ENCODE results near the gene ZDHHC14.

ZDHHC14 gene

GRCh38 chr6:157379656-157380457, 1.1 kb upstream of the ZDHHC14 start:
- Histone ChIP-seq H3K27ac (ENCODE audit: low read length) (peak overlapping the region; percentile 82), H3K36me3 (replicated peaks; ENCODE audit: insufficient read depth, low read length) (no peaks in the 10 kb centered on the region), H3K9ac (ENCODE audit: low read length) (peak overlapping the region; percentile 97), H3F3A (ENCODE audit: insufficient read depth, low read length) (peaks cover 9% of the 10 kb centered on the region), H3K27me3 (replicated peaks; ENCODE audit: insufficient read depth, low read length) (no peaks in the 10 kb centered on the region), H3K9me2 (replicated peaks; ENCODE audit: insufficient read depth, low read length) (no peaks in the 10 kb centered on the region), H3K4me2 (ENCODE audit: low read depth, low read length) (peak overlapping the region; percentile 89), H3K79me2 (ENCODE audit: low read length) (peaks cover 27% of the 10 kb centered on the region), H3K9me3 (replicated peaks; ENCODE audit: insufficient read depth, low read length) (no peaks in the 10 kb centered on the region), H3K4me1 (ENCODE audit: low read length) (peaks cover 24% of the 10 kb centered on the region), H2AFZ (ENCODE audit: low read length) (peak overlapping the region; percentile 23; the same call in 1 of the 2 replicates), H4K20me1 (ENCODE audit: insufficient read depth, low read length) (no peaks in the 10 kb centered on the region), H3K4me3 (ENCODE audit: low read length) (peak overlapping the region; percentile 75)
- peak; percentile 82 for DNase-seq
- no peak for TF ChIP-seq EZH2 (optimal IDR thresholded peaks at IDR 0.05; ENCODE audit: low read depth, low read length)
- TF ChIP-seq EZH2phosphoT487 (IDR thresholded peaks at IDR 0.05; ENCODE audit: low read length) = no peak
- no peak for TF ChIP-seq CTCF (IDR thresholded peaks at IDR 0.05; ENCODE audit: low read length)

- Histone ChIP-seq H3K4me3 (ENCODE audit: low read length) (peak overlapping the region; percentile 75), H3K79me2 (ENCODE audit: low read length) (peaks cover 27% of the 10 kb centered on the region), H3K36me3 (replicated peaks; ENCODE audit: insufficient read depth, low read length) (no peaks in the 10 kb centered on the region), H3K4me2 (ENCODE audit: low read depth, low read length) (peak overlapping the region; percentile 89; the same call in 1 of the 2 replicates), H3K4me1 (ENCODE audit: low read length) (peaks cover 24% of the 10 kb centered on the region), H3K9ac (ENCODE audit: low read length) (peak overlapping the region; percentile 97), H3K9me3 (replicated peaks; ENCODE audit: insufficient read depth, low read length) (no peaks in the 10 kb centered on the region), H2AFZ (ENCODE audit: low read length) (peak overlapping the region; percentile 48; the same call in 1 of the 2 replicates), H3K27me3 (replicated peaks; ENCODE audit: insufficient read depth, low read length) (no peaks in the 10 kb centered on the region), H3K27ac (ENCODE audit: low read length) (peak overlapping the region; percentile 82), H3K9me2 (replicated peaks; ENCODE audit: insufficient read depth, low read length) (no peaks in the 10 kb centered on the region), H3F3A (ENCODE audit: insufficient read depth, low read length) (peaks cover 9% of the 10 kb centered on the region), H4K20me1 (ENCODE audit: insufficient read depth, low read length) (no peaks in the 10 kb centered on the region)
- no peak for TF ChIP-seq EZH2phosphoT487 (IDR thresholded peaks at IDR 0.05; ENCODE audit: low read length)
- no peak for TF ChIP-seq CTCF (IDR thresholded peaks at IDR 0.05; ENCODE audit: low read length)
- no peak for TF ChIP-seq EZH2 (optimal IDR thresholded peaks at IDR 0.05; ENCODE audit: low read depth, low read length)
- no peak for DNase-seq
These were observed 572 bp upstream of the ZDHHC14 start for GRCh38 chr6:157380458-157380778.

GRCh38 chr6:157381631-157382621, 936 bp downstream of the ZDHHC14 start:
- Histone ChIP-seq H3K9ac (ENCODE audit: low read length) (peak overlapping the region; percentile 73), H3K9me2 (replicated peaks; ENCODE audit: insufficient read depth, low read length) (no peaks in the 10 kb centered on the region), H3K27me3 (replicated peaks; ENCODE audit: insufficient read depth, low read length) (no peaks in the 10 kb centered on the region), H2AFZ (ENCODE audit: low read length) (no peak overlapping the region), H4K20me1 (ENCODE audit: insufficient read depth, low read length) (no peaks in the 10 kb centered on the region), H3F3A (ENCODE audit: insufficient read depth, low read length) (peaks cover 9% of the 10 kb centered on the region), H3K27ac (ENCODE audit: low read length) (peak overlapping the region; percentile 66; the same call in 1 of the 2 replicates), H3K36me3 (replicated peaks; ENCODE audit: insufficient read depth, low read length) (no peaks in the 10 kb centered on the region), H3K9me3 (replicated peaks; ENCODE audit: insufficient read depth, low read length) (no peaks in the 10 kb centered on the region), H3K79me2 (ENCODE audit: low read length) (peaks cover 27% of the 10 kb centered on the region), H3K4me2 (ENCODE audit: low read depth, low read length) (peak overlapping the region; percentile 83), H3K4me1 (ENCODE audit: low read length) (peaks cover 15% of the 10 kb centered on the region), H3K4me3 (ENCODE audit: low read length) (peak overlapping the region; percentile 74)
- TF ChIP-seq EZH2phosphoT487 (IDR thresholded peaks at IDR 0.05; ENCODE audit: low read length) (no peak), CTCF (IDR thresholded peaks at IDR 0.05; ENCODE audit: low read length) (no peak), EZH2 (optimal IDR thresholded peaks at IDR 0.05; ENCODE audit: low read depth, low read length) (no peak)
- peak; percentile 21 for DNase-seq
